Measurements from ENCODE around the gene HABP2.
A peak's percentile ranks its signal among the peaks of the same experiment; 100 is the strongest.

The HABP2 gene

DNA sequence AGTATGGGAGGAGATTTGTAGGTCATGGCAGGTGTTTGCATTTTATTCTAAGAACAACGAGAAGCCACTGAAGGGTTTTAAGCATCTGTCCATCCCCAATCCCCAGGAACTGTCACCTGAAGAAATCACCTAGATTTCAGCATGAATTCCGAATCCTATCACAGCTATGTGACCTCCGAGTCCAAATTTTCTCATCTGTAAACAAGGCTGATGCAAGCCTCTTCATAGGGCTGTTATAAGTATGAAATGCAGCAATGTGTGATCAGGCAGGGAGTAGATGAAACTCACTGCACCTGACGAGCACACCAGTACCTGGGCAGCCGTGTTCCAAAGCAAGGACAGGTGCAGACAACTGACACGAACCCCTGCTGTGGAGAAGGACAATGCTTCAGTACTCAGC lies 14.0 kb downstream of the HABP2 start:
- WGBS, 2 donors (ENCODE audit: extremely low coverage in 2 of 2, insufficient read length in 2 of 2, insufficient replicate concordance in 1 of 2) = no CpG with 5 or more reads among the region's 6 CpGs
- Histone ChIP-seq H2BK15ac (ENCODE audit: low read length) (no peak overlapping the region), H3K14ac (ENCODE audit: low read length) (no peak overlapping the region), H3K9ac (ENCODE audit: low read depth, low read length, poor library complexity) (no peak overlapping the region), H3K27me3 (ENCODE audit: control insufficient read depth in 3 of 3, insufficient read depth in 3 of 3, low read depth in 1 of 3, low read length in 3 of 3) (peaks cover 0 to 16% (median 0%) of the 10 kb centered on the region in 3 experiments), H3K9me3 (replicated peaks in 1 of 2; ENCODE audit: control insufficient read depth in 2 of 2, insufficient read depth in 1 of 2, low read depth in 1 of 2, low read length in 2 of 2) (no peaks in the 10 kb centered on the region), H3K27ac (replicated peaks; ENCODE audit: low read length) (no peak overlapping the region), H2BK5ac (ENCODE audit: low read length) (no peak overlapping the region), H4K91ac (ENCODE audit: low read depth, low read length, poor library complexity) (no peak overlapping the region), H3K4me1 (ENCODE audit: control insufficient read depth in 2 of 2, insufficient read depth in 1 of 2, low read depth in 1 of 2, low read length in 2 of 2) (peaks cover 3 to 5% of the 10 kb centered on the region in 2 donors), H4K8ac (ENCODE audit: low read depth, low read length) (no peak overlapping the region), H3K18ac (ENCODE audit: low read length) (no peak overlapping the region), H3K79me1 (ENCODE audit: low read depth, low read length) (no peaks in the 10 kb centered on the region), H2BK12ac (ENCODE audit: low read length) (no peak overlapping the region), H3K23ac (ENCODE audit: low read depth, low read length, poor library complexity) (no peak overlapping the region), H3K4ac (ENCODE audit: low read length) (no peak overlapping the region), H2AFZ (ENCODE audit: low read length) (no peak overlapping the region), H2BK120ac (ENCODE audit: low read depth, low read length) (no peak overlapping the region), H3K36me3 (replicated peaks in 1 of 2; ENCODE audit: control insufficient read depth in 2 of 2, insufficient read depth in 2 of 2, low read length in 2 of 2) (no peaks in the 10 kb centered on the region), H3K4me2 (ENCODE audit: insufficient read depth, low read length, poor library complexity, severe bottlenecking) (no peak overlapping the region), H2AK5ac (ENCODE audit: low read depth, low read length) (no peak overlapping the region), H3K4me3 (ENCODE audit: low read length in 2 of 2) (no peak overlapping the region)
- no peak for DNase-seq (ENCODE audit: low spot score)

DNA sequence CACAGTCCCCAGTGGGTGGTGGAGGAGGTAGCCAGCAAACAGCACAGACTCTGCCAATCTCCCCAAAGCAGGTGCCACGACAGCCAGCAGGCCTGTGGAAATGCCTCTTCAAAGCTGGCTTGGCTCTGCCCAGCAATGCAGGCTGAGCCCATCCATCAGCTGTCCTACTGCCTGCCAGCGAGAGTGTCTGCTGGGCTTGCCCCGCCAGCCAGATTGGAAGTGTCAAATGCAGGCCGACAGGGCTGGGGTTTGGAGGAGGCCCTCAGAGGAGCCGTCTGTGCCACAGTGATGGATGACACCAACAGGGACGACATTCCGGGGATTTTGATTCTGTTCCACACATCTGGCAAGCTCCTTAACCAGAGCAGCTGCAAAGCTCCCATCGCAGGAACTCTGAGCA lies 16.7 kb downstream of the HABP2 start:
- Histone ChIP-seq H3K4me1 (ENCODE audit: control insufficient read depth in 2 of 2, insufficient read depth in 1 of 2, low read depth in 1 of 2, low read length in 2 of 2) (peaks cover 0 to 2% of the 10 kb centered on the region in 2 donors), H3K18ac (ENCODE audit: low read length) (peak overlapping the region; percentile 76), H3K27me3 (ENCODE audit: control insufficient read depth in 3 of 3, insufficient read depth in 3 of 3, low read depth in 1 of 3, low read length in 3 of 3) (peaks cover 0 to 20% (median 0%) of the 10 kb centered on the region in 3 experiments), H3K27ac (replicated peaks; ENCODE audit: low read length) (no peak overlapping the region), H3K23ac (ENCODE audit: low read depth, low read length, poor library complexity) (peak overlapping the region; percentile 39), H2AFZ (ENCODE audit: low read length) (no peak overlapping the region), H4K91ac (ENCODE audit: low read depth, low read length, poor library complexity) (peak overlapping the region; percentile 56), H3K14ac (ENCODE audit: low read length) (peak overlapping the region; percentile 85), H3K9me3 (replicated peaks in 1 of 2; ENCODE audit: control insufficient read depth in 2 of 2, insufficient read depth in 1 of 2, low read depth in 1 of 2, low read length in 2 of 2) (no peaks in the 10 kb centered on the region), H2BK12ac (ENCODE audit: low read length) (no peak overlapping the region), H3K4me2 (ENCODE audit: insufficient read depth, low read length, poor library complexity, severe bottlenecking) (no peak overlapping the region), H3K4ac (ENCODE audit: low read length) (no peak overlapping the region), H2BK5ac (ENCODE audit: low read length) (no peak overlapping the region), H2BK15ac (ENCODE audit: low read length) (no peak overlapping the region), H3K9ac (ENCODE audit: low read depth, low read length, poor library complexity) (peak overlapping the region; percentile 46), H2BK120ac (ENCODE audit: low read depth, low read length) (no peak overlapping the region), H3K36me3 (replicated peaks in 1 of 2; ENCODE audit: control insufficient read depth in 2 of 2, insufficient read depth in 2 of 2, low read length in 2 of 2) (no peaks in the 10 kb centered on the region), H4K8ac (ENCODE audit: low read depth, low read length) (no peak overlapping the region), H3K79me1 (ENCODE audit: low read depth, low read length) (no peaks in the 10 kb centered on the region), H3K4me3 (ENCODE audit: low read length in 2 of 2) (peak overlapping the region in 1 of 2 donors; percentile 45), H2AK5ac (ENCODE audit: low read depth, low read length) (peak overlapping the region; percentile 57)
- no peak for DNase-seq (ENCODE audit: low spot score)
- no CpG with 5 or more reads among the region's 8 CpGs for WGBS, 2 donors (ENCODE audit: extremely low coverage in 2 of 2, insufficient read length in 2 of 2, insufficient replicate concordance in 1 of 2)

DNA sequence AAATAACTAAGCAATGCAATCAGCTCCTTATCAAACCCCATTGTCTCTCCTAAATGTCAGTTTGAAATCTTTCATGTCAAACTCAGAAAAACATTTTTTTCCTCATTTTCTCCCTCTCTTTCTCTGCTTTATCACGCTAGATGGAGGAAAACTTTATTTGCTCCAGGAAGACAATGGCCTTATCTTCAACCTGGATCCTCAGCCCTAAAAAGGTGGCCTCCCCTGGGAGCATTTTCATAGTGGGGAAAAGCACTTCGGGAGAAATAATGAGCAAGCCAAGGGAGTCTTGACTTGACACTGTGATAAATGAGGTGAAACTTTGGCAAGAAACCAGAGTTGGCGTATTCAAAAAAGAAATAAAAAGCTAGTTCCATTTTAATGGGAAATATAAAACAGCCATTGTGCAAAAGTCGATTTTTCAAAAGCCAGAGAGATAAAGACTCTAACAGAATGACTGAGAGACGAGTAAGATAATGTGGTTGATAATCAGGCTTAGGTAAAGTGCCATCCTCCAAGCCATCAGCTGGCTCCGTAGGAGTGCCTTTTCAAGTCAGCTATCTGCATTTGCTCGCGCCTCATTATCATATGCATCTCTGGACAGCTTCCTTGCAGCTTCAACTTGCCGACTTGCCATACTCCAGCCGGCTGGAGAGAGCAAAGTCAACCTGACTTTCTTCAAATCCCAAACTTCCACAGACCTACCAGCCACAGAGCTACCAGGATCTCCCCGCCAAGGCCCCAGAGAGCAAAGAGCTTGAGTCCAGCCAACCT lies 19.9 kb downstream of the HABP2 start:
- no peak overlapping the region for H3K27ac ChIP-seq (replicated peaks; ENCODE audit: low read length)
- H3K36me3 ChIP-seq (replicated peaks in 1 of 2; ENCODE audit: control insufficient read depth in 2 of 2, insufficient read depth in 2 of 2, low read length in 2 of 2) = no peaks in the 10 kb centered on the region
- no peaks in the 10 kb centered on the region for H3K9me3 ChIP-seq (replicated peaks in 1 of 2; ENCODE audit: control insufficient read depth in 2 of 2, insufficient read depth in 1 of 2, low read depth in 1 of 2, low read length in 2 of 2)

DNA sequence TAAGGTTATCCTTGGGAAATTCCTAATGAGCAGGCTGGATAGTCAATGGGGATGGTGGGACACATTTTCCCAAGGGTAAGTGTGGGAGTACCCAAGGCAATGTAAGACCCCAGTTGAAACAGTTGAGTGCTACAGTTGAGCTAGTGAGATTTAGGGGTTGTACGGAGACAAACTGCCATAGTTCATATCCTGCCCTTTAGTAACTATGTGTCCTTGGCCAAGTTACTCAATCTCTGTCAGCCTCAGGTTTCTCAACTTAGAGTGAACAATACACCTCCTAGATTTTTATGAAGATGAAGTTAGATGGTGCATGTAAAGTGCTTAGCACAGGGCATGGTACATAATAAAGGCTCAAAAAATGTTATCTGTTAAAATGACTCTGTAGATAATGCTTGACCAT lies 20.5 kb downstream of the HABP2 start:
- H3K23ac ChIP-seq (ENCODE audit: low read depth, low read length, poor library complexity) = no peak overlapping the region
- DNase-seq (ENCODE audit: low spot score) = no peak
- H2BK15ac ChIP-seq (ENCODE audit: low read length) = no peak overlapping the region
- H4K91ac ChIP-seq (ENCODE audit: low read depth, low read length, poor library complexity) = no peak overlapping the region
- H2AK5ac ChIP-seq (ENCODE audit: low read depth, low read length) = no peak overlapping the region
- H3K4me1 ChIP-seq (ENCODE audit: control insufficient read depth in 2 of 2, insufficient read depth in 1 of 2, low read depth in 1 of 2, low read length in 2 of 2) = peaks cover 0 to 2% of the 10 kb centered on the region in 2 donors
- no peaks in the 10 kb centered on the region for H3K36me3 ChIP-seq (replicated peaks in 1 of 2; ENCODE audit: control insufficient read depth in 2 of 2, insufficient read depth in 2 of 2, low read length in 2 of 2)
- H3K79me1 ChIP-seq (ENCODE audit: low read depth, low read length) = no peaks in the 10 kb centered on the region
- no peaks in the 10 kb centered on the region for H3K9me3 ChIP-seq (replicated peaks in 1 of 2; ENCODE audit: control insufficient read depth in 2 of 2, insufficient read depth in 1 of 2, low read depth in 1 of 2, low read length in 2 of 2)
- H3K4ac ChIP-seq (ENCODE audit: low read length) = no peak overlapping the region
- no peak overlapping the region for H3K4me2 ChIP-seq (ENCODE audit: insufficient read depth, low read length, poor library complexity, severe bottlenecking)
- H2BK120ac ChIP-seq (ENCODE audit: low read depth, low read length) = no peak overlapping the region
- no peak overlapping the region for H3K14ac ChIP-seq (ENCODE audit: low read length)
- H3K9ac ChIP-seq (ENCODE audit: low read depth, low read length, poor library complexity) = no peak overlapping the region
- H2AFZ ChIP-seq (ENCODE audit: low read length) = no peak overlapping the region
- H3K4me3 ChIP-seq (ENCODE audit: low read length in 2 of 2) = no peak overlapping the region
- no peak overlapping the region for H4K8ac ChIP-seq (ENCODE audit: low read depth, low read length)
- H3K18ac ChIP-seq (ENCODE audit: low read length) = no peak overlapping the region
- H3K27ac ChIP-seq (replicated peaks; ENCODE audit: low read length) = no peak overlapping the region
- WGBS, 2 donors (ENCODE audit: extremely low coverage in 2 of 2, insufficient read length in 2 of 2, insufficient replicate concordance in 1 of 2) = no CpG with 5 or more reads among the region's 1 CpG
- peaks cover 0 to 20% (median 0%) of the 10 kb centered on the region in 3 experiments for H3K27me3 ChIP-seq (ENCODE audit: control insufficient read depth in 3 of 3, insufficient read depth in 3 of 3, low read depth in 1 of 3, low read length in 3 of 3)
- H2BK5ac ChIP-seq (ENCODE audit: low read length) = no peak overlapping the region
- H2BK12ac ChIP-seq (ENCODE audit: low read length) = no peak overlapping the region

More for the DNA sequence above, 19.9 kb downstream of the HABP2 start:
- no peak overlapping the region for H2BK120ac ChIP-seq (ENCODE audit: low read depth, low read length)
- H2BK12ac ChIP-seq (ENCODE audit: low read length) = no peak overlapping the region
- H2AK5ac ChIP-seq (ENCODE audit: low read depth, low read length) = no peak overlapping the region
- no CpG with 5 or more reads among the region's 11 CpGs for WGBS, 2 donors (ENCODE audit: extremely low coverage in 2 of 2, insufficient read length in 2 of 2, insufficient replicate concordance in 1 of 2)
- no peak overlapping the region for H4K91ac ChIP-seq (ENCODE audit: low read depth, low read length, poor library complexity)
- no peak overlapping the region for H3K23ac ChIP-seq (ENCODE audit: low read depth, low read length, poor library complexity)
- no peak overlapping the region for H3K4ac ChIP-seq (ENCODE audit: low read length)
- peaks cover 0 to 2% of the 10 kb centered on the region in 2 donors for H3K4me1 ChIP-seq (ENCODE audit: control insufficient read depth in 2 of 2, insufficient read depth in 1 of 2, low read depth in 1 of 2, low read length in 2 of 2)
- H2BK5ac ChIP-seq (ENCODE audit: low read length) = no peak overlapping the region
- DNase-seq (ENCODE audit: low spot score) = no peak
- no peak overlapping the region for H2BK15ac ChIP-seq (ENCODE audit: low read length)
- H3K9ac ChIP-seq (ENCODE audit: low read depth, low read length, poor library complexity) = no peak overlapping the region
- H3K4me2 ChIP-seq (ENCODE audit: insufficient read depth, low read length, poor library complexity, severe bottlenecking) = no peak overlapping the region
- peaks cover 0 to 20% (median 0%) of the 10 kb centered on the region in 3 experiments for H3K27me3 ChIP-seq (ENCODE audit: control insufficient read depth in 3 of 3, insufficient read depth in 3 of 3, low read depth in 1 of 3, low read length in 3 of 3)
- H3K4me3 ChIP-seq (ENCODE audit: low read length in 2 of 2) = no peak overlapping the region
- no peaks in the 10 kb centered on the region for H3K79me1 ChIP-seq (ENCODE audit: low read depth, low read length)
- no peak overlapping the region for H2AFZ ChIP-seq (ENCODE audit: low read length)
- no peak overlapping the region for H4K8ac ChIP-seq (ENCODE audit: low read depth, low read length)
- no peak overlapping the region for H3K14ac ChIP-seq (ENCODE audit: low read length)
- no peak overlapping the region for H3K18ac ChIP-seq (ENCODE audit: low read length)
